OCI-M2 (cell line): ENCODE measurements around the gene TNFAIP2.

ENCODE experiments used
- DNase-seq: peaks from one replicate; lab custom pipeline; 2025; ENCODE audit not compliant: unreplicated experiment; lab: John Stamatoyannopoulos, UW

TNFAIP2 gene

DNA sequence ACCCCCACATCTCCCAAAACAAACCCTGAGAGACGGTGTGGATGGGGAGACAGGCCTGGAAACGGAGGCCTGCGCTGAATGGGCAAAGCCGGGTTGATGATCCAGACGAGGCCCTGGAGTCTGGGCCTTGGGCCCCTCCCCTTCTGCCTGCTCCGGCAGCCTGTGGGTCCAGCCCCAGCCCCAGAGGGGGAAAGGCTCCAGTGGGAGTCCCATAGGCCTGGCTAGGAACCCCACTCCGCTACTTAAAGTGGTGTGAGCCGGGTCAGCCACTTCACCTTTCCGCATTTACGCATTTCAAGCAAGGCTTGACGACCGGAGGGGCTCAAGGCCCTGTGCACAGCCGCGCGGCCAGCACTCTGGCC is 695 bp upstream of the TNFAIP2 start:
- no peak for DNase-seq

DNA sequence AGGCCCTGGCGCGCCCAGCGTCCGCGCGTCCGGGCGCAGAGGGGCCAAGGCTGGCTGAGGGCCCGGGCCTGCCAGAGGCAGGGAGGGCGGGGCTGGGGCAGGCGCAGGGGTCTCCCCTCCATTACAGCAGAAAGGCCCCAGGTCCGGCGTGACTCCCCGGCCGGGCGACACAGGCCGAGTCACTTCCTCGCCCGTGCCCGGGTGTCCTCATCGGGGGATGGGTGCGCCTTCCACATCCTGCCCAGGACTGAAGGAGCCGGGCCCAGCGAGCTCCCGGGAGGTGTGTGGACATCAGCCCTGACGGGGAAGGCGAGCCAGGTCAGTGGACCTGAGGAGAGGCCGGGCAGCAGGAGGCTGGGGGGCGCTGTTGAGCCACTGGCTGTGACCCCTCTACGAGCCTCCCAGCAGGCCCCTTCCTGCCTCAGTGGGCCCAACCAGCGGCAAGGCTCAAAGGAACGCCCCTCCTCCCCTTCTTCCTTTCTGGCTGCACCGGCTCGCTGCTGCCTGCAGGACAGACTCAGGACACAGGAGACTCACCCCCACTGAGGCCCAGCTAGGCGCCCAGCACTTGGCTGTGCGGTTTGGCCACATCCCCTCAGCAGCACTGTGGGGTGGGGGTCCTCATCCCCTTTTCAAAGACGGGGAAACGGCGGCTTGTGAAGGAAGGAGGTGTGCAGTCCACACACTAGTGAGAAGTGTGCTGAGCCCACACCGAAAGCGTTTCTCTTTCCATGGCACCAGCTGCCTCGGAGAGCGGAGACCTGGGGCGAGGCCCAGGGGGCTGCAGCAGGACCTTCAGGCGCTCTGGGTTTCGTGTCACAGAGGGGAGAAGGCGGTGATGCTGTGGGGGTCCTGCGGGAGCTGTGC is 606 bp downstream of the TNFAIP2 start:
- DNase-seq = no peak

DNA sequence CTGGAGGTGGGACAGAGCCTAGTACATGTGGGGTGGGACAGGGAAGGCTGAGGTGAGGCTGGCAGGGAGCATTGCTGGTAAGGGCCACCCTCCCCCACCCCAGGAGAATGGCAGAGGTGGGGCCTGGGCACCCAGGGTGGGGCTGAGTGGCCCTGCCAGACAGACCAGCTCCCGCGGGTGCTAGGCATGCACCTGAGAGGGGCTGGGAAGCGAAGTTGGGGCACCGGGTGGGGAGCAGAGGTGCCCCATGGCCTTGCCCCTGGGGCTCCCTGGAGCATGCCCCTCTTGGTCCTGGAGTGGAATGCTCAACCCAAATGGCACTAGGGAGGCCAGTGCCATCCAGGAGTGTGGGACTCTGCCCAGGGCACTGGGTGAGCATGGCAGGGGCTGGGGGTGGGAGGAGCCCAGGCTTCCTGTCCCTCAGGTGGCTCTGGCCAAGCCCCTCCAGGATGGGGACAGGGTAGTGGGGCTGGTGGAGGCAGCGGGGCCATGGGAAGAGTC is 1.3 kb downstream of the TNFAIP2 start:
- DNase-seq = no peak

DNA sequence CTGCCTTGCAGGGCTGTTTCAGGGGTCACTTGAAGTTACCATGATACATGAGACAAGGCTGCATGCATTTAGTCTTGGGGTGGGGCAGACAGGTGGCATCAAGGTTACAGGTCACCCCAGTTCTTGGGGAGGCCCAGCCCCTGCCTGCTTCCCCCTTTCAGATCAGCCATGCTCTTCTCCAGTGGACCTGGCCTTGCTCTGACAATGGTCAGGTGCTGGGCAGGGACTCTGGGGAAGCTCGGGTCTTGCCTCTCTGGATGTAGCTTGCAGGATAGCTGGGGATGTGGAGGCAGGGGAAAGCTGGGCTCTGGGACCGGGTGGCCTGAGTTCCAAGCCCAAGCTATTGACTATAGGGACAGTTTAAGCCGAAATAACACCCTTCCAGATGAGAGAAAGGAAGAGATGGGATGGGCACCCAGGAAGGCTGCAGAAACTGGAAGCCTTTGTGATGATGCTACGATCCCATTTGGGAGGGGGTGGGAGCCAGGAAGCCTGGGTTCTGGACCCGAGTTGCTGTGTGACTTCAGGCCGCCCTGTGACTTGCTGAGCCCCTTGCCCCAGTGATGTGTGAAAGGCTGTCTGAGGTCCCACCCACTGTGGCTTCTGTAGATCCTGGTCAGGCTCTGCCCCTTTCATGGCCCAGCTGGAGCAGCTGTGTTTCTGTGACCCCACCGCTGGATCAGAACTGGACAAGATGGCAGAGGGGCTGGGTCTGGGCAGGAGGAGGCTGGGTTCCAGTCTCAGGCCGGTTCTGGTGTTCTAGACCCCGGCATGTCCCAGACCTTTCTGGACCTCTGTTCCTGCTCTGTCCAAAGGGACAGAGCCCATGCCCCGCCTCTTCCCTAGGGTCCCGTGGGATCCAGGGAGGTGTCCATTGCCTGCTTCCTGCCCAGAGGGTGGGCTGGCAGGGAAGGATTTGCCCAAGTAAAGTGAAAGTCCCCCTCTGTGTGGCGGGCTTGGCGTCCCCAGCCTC is 2.1 kb downstream of the TNFAIP2 start:
- no peak for DNase-seq

DNA sequence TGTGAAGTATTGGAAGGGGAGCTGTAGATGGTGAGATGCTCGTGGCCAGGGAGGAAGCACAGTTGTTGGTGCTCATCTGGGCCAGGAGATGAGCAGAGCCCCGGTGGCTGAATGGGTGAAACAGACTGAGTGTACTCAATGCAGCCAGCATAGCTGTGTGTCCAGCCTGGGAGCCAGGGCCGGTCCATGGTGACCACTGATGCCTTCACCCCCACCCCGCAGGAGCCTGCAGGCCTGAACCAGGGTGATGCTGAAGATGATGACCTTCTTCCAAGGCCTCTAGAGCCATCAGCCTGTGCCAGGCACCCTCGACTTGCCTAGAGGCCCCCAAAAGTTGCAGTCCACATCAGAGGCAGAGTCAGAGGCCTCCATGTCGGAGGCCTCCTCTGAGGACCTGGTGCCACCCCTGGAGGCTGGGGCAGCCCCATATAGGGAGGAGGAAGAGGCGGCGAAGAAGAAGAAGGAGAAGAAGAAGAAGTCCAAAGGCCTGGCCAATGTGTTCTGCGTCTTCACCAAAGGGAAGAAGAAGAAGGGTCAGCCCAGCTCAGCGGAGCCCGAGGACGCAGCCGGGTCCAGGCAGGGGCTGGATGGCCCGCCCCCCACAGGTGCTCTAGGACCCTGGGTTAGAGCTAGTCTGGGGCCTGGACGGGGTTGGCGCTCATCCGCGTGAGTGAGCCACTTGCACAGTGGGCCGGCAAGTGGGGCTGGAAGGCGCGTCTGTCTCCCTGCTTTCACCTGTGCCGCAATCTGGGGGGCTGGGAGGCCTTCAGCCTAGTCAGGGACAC is 3.0 kb downstream of the TNFAIP2 start:
- DNase-seq = no peak

DNA sequence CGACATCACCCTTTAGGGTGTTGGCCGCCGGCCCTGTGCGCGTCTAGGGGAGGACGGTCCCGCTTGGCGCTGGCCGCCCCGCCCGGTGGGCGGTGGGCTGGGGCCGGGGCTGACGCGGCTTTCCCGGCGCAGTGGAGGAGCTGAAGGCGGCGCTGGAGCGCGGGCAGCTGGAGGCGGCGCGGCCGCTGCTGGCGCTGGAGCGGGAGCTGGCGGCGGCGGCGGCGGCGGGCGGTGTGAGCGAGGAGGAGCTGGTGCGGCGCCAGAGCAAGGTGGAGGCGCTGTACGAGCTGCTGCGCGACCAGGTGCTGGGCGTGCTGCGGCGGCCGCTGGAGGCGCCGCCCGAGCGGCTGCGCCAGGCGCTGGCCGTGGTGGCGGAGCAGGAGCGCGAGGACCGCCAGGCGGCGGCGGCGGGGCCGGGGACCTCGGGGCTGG is 3.6 kb downstream of the TNFAIP2 start:
- DNase-seq = no peak

DNA sequence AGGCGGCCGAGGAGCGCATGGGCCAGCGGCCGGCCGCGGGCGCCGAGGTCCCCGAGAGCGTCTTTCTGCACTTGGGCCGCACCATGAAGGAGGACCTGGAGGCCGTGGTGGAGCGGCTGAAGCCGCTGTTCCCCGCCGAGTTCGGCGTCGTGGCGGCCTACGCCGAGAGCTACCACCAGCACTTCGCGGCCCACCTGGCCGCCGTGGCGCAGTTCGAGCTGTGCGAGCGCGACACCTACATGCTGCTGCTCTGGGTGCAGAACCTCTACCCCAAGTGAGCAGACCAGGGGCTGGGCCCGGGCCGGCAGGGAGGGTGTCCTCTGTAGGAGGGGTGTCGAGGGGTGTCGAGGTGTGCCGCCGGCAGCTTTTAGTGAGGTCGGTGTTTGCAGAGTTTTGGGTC is 4.1 kb downstream of the TNFAIP2 start:
- DNase-seq = no peak

DNA sequence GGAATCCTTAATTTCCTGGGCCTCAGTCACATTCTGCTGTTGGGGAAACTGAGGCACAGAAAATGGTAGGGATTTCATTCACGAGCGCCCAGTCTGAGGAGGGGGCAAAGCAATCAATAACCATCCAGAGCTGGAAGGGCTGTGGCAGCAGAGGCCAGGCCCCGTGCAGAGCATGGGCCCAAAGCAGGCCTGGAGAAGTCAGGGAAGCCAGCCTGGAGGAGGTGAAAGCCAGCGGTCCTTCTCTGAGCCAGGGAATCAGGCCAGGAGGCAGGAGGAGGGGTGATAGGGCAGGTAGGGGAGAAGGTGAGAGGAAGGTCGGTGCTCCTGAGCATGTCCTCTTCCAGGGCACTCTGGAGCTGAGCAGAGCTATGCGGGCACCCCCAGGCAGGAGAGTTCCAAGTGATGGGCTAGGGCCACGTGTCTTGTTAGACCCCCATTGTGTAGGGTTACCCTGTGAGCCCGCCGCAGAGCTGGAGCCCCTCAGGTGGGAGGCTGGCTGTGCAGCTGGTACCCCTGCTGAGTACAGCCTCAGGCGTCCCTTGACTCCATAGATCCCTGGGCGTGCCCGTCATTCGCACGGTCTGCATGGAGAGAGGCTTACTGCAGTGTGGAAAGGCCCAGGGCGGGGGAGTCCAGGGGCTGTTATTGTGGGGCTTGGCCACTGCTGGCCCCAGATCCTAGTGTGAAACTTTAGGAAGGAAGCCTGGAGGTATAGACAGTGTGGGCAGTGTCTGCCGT is 4.8 kb downstream of the TNFAIP2 start:
- no peak for DNase-seq

DNA sequence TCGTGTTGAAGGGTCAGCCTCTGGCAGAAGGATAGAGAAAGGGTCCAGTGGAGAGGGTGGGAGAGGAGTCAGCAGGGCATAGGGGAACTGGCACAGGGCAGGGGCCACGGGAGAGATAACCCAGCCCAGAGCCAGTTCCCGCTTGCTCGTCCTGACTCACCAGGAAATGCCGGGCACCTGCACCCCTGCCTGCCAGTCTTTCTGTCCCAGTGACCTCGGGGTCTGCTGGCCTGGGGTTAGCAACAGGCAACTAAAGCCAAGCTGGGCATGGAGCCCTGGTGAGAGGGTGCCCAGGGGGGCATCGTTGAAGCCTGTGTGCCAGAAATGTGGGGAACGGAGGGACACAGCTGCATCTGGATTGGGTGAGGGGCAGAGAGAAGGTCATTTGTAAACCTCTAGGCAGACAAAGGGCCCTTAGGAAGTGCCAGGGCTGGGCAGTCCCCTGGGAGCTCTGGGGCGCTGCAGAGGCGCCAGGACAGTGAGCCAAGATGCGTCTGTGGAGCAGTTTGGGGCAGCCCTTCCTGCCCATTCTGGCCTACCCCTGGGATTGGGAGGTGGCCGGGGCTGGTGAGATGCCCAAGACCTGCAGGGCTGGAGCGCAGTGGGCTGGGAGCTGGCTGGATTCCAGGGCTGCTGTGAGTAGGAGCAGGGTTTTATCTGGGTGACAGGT is 5.5 kb downstream of the TNFAIP2 start:
- DNase-seq = no peak

DNA sequence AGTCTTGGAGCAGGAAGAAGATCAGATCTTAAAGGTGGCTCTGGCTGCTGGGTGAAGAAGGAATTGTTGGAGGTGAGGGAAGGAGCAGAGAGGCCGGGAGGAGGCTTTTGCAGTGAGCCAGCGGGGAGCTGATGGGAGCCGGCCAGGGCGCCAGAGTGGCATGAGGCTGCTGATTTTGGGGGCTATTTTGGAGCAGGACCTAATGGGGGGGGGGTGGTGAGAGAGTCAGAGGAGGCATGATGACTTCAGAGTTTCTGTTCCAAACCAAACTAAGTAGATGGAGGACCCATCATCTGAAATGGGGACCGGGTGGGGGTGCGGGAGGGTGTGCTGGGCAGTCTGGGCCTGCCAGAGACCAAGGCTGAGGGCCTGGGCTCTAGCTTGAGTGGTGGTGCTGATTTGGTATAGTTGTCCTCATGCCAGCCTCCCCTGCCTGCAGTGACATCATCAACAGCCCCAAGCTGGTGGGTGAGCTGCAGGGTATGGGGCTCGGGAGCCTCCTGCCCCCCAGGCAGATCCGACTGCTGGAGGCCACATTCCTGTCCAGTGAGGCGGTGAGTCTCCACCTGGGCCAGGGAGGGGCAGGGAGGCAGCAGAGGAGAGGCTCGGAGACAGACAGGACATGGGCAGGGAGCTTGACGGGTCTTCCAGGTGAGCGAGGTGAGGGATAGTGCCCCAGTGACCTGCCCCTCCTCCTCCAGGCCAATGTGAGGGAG is 6.2 kb downstream of the TNFAIP2 start:
- DNase-seq = no peak

DNA sequence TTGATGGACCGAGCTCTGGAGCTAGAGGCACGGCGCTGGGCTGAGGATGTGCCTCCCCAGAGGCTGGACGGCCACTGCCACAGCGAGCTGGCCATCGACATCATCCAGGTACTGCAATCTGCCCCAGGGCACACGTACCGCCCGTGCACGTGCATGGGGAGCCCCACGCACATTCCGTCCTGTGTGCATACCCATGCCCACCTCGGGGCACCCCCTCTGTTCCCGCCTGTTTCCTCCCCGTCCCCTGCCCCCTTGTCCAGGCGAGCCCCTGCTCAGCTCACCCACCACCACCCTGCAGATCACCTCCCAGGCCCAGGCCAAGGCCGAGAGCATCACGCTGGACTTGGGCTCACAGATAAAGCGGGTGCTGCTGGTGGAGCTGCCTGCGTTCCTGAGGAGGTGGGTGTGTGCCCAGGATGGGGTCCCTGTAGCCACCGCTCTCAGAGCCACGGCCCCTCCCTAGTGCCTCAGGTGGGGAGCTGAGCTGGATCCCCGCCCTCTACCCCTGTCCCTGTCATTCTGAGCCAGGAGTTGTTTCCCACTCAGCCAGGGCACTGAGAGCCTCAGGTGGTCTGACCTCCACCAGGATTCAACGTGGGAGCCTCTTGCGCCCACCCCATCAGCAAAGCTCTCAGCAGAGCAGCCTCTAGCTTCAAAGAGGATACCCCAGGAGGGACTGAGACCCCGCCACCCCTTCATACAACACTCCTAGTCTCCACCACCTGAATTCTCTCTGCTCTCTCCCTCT is 6.9 kb downstream of the TNFAIP2 start:
- no peak for DNase-seq

DNA sequence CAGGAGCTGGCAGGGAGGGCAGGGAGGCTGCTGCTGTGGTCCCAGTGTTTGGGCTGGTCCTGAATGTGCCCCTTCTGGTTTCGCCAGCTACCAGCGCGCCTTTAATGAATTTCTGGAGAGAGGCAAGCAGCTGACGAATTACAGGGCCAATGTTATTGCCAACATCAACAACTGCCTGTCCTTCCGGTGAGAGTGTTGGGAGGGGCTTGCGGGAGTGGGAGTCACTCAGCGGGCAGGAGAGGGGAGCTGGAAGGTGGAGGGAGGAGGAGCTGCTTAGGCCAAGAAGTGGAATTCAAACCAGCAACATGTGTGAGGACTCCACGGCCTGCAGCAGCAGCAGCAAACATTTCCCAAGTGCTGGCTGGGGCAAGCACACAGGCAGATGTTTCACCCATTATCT is 7.7 kb downstream of the TNFAIP2 start:
- DNase-seq = no peak

DNA sequence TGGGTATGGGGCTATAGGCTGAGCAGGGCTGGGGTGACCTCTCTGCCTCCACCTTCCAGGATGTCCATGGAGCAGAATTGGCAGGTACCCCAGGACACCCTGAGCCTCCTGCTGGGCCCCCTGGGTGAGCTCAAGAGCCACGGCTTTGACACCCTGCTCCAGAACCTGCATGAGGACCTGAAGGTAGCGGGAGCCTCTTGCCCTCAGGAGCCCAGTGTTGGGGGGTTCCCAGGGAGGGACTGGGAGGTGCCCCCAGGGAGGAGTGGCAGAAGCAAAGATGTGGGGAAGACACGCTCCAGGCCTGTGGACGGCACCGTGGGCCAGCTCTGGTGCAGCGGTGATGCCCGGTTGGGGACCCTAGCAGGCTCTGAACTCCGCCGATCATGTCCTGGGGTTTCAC is 8.3 kb downstream of the TNFAIP2 start:
- no peak for DNase-seq

DNA sequence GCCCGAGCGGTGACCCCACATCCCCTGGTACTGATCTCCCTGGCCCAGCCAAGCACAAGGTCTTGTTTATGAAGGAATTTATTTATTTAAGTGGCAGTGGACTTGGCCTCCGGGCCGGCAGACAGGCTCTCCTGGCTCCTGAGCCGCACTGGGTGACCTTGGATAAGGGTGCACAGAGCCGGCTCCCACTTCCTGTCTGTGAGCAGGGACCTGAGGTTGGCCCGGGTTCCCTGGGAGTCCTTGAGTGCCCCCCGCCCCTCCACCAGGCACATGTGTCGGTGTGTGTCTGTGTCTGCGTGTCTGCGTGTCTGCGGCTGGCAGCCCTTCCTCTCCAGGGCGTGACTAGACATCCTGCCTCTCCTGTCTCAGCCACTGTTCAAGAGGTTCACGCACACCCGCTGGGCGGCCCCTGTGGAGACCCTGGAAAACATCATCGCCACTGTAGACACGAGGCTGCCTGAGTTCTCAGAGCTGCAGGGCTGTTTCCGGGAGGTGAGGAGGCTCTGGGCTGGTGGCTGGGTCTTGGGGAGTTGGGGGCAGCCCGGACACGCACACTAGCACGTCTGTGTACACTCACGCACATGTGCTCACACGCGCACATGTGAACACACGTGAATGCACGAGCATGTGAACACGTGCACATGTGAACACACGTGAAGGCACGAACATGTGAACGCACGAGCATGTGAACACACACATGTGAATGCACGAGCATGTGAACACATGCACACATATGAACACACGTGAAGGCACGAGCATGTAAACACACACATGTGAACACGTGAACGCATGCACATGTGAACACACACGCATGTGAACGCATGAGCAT is 9.3 kb downstream of the TNFAIP2 start:
- DNase-seq = no peak

DNA sequence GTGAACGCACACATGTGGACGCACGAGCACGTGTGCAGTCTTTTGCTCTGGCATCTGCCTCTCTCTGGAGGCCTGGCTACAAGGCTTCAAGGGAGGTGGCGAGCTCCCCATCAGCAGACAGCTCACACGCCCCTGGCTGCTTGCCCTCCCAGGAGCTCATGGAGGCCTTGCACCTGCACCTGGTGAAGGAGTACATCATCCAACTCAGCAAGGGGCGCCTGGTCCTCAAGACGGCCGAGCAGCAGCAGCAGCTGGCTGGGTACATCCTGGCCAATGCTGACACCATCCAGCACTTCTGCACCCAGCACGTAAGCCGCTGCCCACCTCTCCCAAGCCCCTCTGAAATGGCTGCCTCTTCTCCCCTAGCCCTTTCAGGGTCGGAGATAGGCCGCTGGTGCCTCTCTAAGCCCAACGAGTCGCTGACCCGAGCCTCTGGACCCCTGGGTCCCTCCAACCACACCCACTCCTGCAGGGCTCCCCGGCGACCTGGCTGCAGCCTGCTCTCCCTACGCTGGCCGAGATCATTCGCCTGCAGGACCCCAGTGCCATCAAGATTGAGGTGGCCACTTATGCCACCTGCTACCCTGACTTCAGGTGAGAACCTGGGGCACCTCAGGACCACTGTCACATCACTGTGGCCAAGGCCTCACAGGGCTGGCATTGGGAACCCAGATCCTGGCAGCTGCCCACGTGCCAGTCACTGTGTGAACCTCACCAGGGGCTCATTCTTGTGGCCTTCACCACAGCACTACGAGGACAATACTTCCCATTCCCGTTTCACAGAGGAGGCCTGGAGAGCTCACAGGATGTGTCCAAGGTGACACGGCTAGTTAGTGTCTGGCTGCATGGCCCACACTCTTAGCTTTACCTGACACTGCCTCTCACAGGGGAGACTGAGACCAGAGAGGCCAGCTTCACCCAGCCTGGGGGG is 10.2 kb downstream of the TNFAIP2 start:
- DNase-seq = no peak

DNA sequence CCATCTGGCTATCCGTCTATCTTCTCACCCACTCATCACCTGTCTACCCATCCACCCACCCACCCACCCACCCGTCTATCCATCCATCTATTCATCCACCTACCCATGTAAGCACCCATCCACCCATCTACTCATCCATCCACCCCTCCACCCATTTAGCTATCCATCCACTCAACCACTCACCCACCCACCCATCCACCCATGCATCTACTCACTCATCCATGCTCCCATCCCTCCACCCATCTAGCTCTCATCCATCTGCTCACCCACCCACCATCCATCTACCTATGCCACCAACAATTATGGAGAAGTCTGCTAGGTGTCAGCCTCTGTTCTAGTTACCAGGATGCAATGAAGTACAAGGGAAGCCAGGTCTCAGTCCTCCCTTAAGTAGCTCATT is 11.1 kb downstream of the TNFAIP2 start:
- no peak for DNase-seq

DNA sequence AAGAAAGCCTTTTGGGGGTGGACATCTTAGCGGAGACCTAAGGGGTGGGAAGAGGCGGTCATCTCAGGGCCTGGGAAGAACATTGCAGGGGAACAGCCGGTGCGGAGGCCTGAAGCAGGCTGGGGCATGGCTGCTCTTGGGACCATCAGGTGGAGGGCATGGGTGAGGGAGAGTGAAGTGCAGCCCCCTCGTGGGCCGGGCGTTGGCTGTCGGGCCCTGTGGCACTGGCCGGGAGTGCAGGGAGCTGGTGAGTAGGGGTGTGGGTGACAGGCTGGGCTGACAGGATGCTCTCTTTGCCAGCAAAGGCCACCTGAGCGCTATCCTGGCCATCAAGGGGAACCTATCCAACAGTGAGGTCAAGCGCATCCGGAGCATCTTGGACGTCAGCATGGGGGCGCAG is 11.7 kb downstream of the TNFAIP2 start:
- no peak for DNase-seq
